A549 (cell line): ENCODE results near the gene ASTL. TPM values are rescaled to one million over a fixed set of nuclear protein-coding genes. Genes with fewer than 3 reads are reported as not detected.

Experiments used
- ATAC-seq, 2 experiments: fragments of 200-7000 bp in 1 of 2; fragments of >200 bp in 1 of 2; cut with Nextera tagmentation in 1 of 2; cut with Tn5 transposase in 1 of 2; 3 replicates each; pipeline versions ENCODE4 v1.8.0 to v1.9.1; 2018 to 2020; ENCODE audit warnings: mild to moderate bottlenecking in 1 of 2, moderate library complexity in 1 of 2
- CTCF ChIA-PET: fragments of 300-600 bp; sonication (Branson Sonifier 250); formaldehyde crosslinking; extraction: SDS; loops from one replicate; lab custom pipeline; 2021; ENCODE audit warnings: antibody characterized with exemption, inconsistent platforms; lab: Yijun Ruan, JAX
- POLR2A ChIA-PET: fragments of 350-600 bp; formaldehyde crosslinking; extraction: SDS; loops from one replicate; lab custom pipeline; 2021; ENCODE audit warnings: antibody characterized with exemption, inconsistent platforms; lab: Yijun Ruan, JAX
- DNase-seq, 2 experiments: peaks; one replicate each; pipeline versions ENCODE4 v3.0.0 to v3.0.0-alpha.2; 2011 to 2016; ENCODE audit warnings: low read depth in 1 of 2, low spot score in 1 of 2
- FAIRE-seq: peaks from 2 replicates; lab custom pipeline; 2011; peaks lifted over from hg19 to GRCh38; lab: Jason Lieb, UNC
- H3K27ac ChIP-seq, 2 experiments: fragments of >200 bp; sonication (Bioruptor Twin); formaldehyde crosslinking; 3 replicates each; pipeline ENCODE4 v1.5.1; 2016 to 2017
- H3K4me1 ChIP-seq: fragments of >200 bp; sonication (Bioruptor Twin); formaldehyde crosslinking; 3 replicates; pipeline ENCODE4 v1.6.1; 2016
- H3K4me2 ChIP-seq: fragments of >200 bp; sonication (Bioruptor Twin); formaldehyde crosslinking; 3 replicates; pipeline ENCODE4 v1.6.1; 2016
- H3K4me3 ChIP-seq: fragments of >200 bp; sonication (Bioruptor Twin); formaldehyde crosslinking; 3 replicates; pipeline ENCODE4 v1.5.1; 2016
- H3K9me3 ChIP-seq: fragments of >200 bp; sonication (Bioruptor Twin); formaldehyde crosslinking; 3 replicates; pipeline ENCODE4 v1.6.1; 2016
- CBX2 ChIP-seq: fragments of 200-600 bp; sonication (generic); IDR thresholded peaks from 2 replicates; pipeline ENCODE4 v1.6.1; 2016; ENCODE audit warnings: low read depth, mild to moderate bottlenecking, borderline replicate concordance
- CEBPB ChIP-seq, 2 experiments: fragments of >200 bp in 1 of 2; sonication (Bioruptor Twin) in 1 of 2; formaldehyde crosslinking in 1 of 2; IDR thresholded peaks; 2 replicates each; pipeline ENCODE4 v1.6.1; 2012 to 2016
- CHD2 ChIP-seq: fragments of 150-350 bp; IDR thresholded peaks from 2 replicates; pipeline ENCODE4 v1.6.1; 2014; ENCODE audit warnings: low read length; ENCODE audit not compliant: partially characterized antibody
- CTCF ChIP-seq: fragments of >200 bp; sonication (Bioruptor Twin); formaldehyde crosslinking; IDR thresholded peaks from 3 replicates; pipeline ENCODE4 v1.5.1; 2016
- ELK1 ChIP-seq: fragments of 150-350 bp; IDR thresholded peaks from 2 replicates; pipeline ENCODE4 v1.6.1; 2014; ENCODE audit warnings: low read depth, mild to moderate bottlenecking, low read length
- EP300 ChIP-seq, 2 experiments: fragments of >200 bp; sonication (Bioruptor Twin); formaldehyde crosslinking; IDR thresholded peaks; 2 replicates in 1 of 2; 3 replicates in 1 of 2; pipeline ENCODE4 v1.6.1; 2016 to 2017
- FOSB ChIP-seq: fragments of 250-450 bp; sonication (Bioruptor Pico); IDR thresholded peaks from 2 replicates; pipeline ENCODE4 v1.5.0; 2020; ENCODE audit warnings: mild to moderate bottlenecking, moderate library complexity
- HES2 ChIP-seq: fragments of >200 bp; sonication (Bioruptor Twin); formaldehyde crosslinking; IDR thresholded peaks from 2 replicates; pipeline ENCODE4 v1.6.1; 2016
- MAZ ChIP-seq: fragments of 150-350 bp; IDR thresholded peaks from 2 replicates; pipeline ENCODE4 v1.6.1; 2014; ENCODE audit warnings: antibody characterized with exemption, low read depth, low read length, borderline replicate concordance
- PBX3 ChIP-seq: IDR thresholded peaks from 2 replicates; pipeline ENCODE4 v1.6.1; 2012
- RAD21 ChIP-seq, 2 experiments: fragments of >200 bp in 1 of 2; sonication (Bioruptor Twin) in 1 of 2; formaldehyde crosslinking in 1 of 2; IDR thresholded peaks in 1 of 2; conservative IDR thresholded peaks in 1 of 2; 2 replicates in 1 of 2; 3 replicates in 1 of 2; pipeline ENCODE4 v1.6.1; 2012 to 2018; ENCODE audit warnings: inconsistent platforms in 1 of 2
- SREBF2 ChIP-seq: fragments of 450-650 bp; IDR thresholded peaks from 2 replicates; pipeline ENCODE4 v1.6.1; 2014; ENCODE audit warnings: mild to moderate bottlenecking, moderate library complexity
- ZC3H11A ChIP-seq: fragments of 450-650 bp; IDR thresholded peaks from 2 replicates; pipeline ENCODE4 v1.6.1; 2014; ENCODE audit warnings: antibody characterized with exemption, mild to moderate bottlenecking
- ZNF302 ChIP-seq: fragments of 250-450 bp; sonication (Bioruptor Pico); IDR thresholded peaks from 2 replicates; pipeline ENCODE4 v1.9.0; 2021; ENCODE audit warnings: inconsistent platforms, mild to moderate bottlenecking, moderate library complexity
- ZSCAN20 ChIP-seq: fragments of 250-450 bp; sonication (Bioruptor Pico); IDR thresholded peaks from 2 replicates; pipeline ENCODE4 v1.8.0; 2022; ENCODE audit warnings: mild to moderate bottlenecking, moderate library complexity
- WGBS: methylation state at CpG from one replicate; pipeline ENCODE4 v1.1.6; 2017; ENCODE audit errors: missing lambda C conversion rate; 5-methylcytosine and 5-hydroxymethylcytosine counted together
- polyA plus RNA-seq, 4 experiments: library from polyadenylated mRNA; depleted of rRNA in 3 of 4; stranded (reverse); fragments of >200 nt; fragmentation: RNase III in 1 of 4; extraction: RNeasy Plus Mini Kit Qiagen cat#74134 plus additional on column Dnase treatment in 1 of 4; gene quantifications; 2 replicates in 3 of 4; 3 replicates in 1 of 4; pipeline ENCODE4 v1.2.3, GENCODE V29; 2011 to 2017

The ASTL gene
- polyA plus RNA-seq, 2 of the 4 experiments (the other 2 are of a cell fraction) = not detected

GRCh38 chr2:96114546-96114902 is 23.8 kb downstream of the ASTL start (continued):
- TF ChIP-seq ELK1 (no peak), ZSCAN20 (no peak), RAD21 (conservative IDR thresholded peaks at IDR 0.05 in 1 of 2, IDR thresholded peaks at IDR 0.05 in 1 of 2) (no peak), CBX2 (no peak)

- Histone ChIP-seq H3K4me3 (no peak overlapping the region), H3K4me1 (peaks cover 4% of the 10 kb centered on the region; the same call in 2 of the 3 replicates), H3K9me3 (no peaks in the 10 kb centered on the region), H3K27ac (no peak overlapping the region), H3K4me2 (no peak overlapping the region)
- TF ChIP-seq PBX3 (no peak), MAZ (no peak), ZC3H11A (no peak), FOSB (CRISPR knock-in tag) (no peak)
- 79% methylated on average over 17 of the region's 17 CpGs for WGBS
- DNase-seq (no peak), FAIRE-seq (no peak), ATAC-seq (no peak)
- ChIA-PET CTCF (interaction anchor here (1.4 to 9.6 kb wide), 2 partner anchors 12 to 92 kb away, joined by 3 to 126 read pairs; no protein-coding TSS in a partner anchor), POLR2A (no interaction called here)
These were observed 24.4 kb downstream of the ASTL start for GRCh38 chr2:96113951-96114350.

GRCh38 chr2:96113367-96113677 is 25.0 kb downstream of the ASTL start:
- Histone ChIP-seq H3K9me3 (no peaks in the 10 kb centered on the region), H3K27ac (no peak overlapping the region), H3K4me3 (no peak overlapping the region), H3K4me2 (no peak overlapping the region), H3K4me1 (peaks cover 4% of the 10 kb centered on the region; the same call in 2 of the 3 replicates)
- TF ChIP-seq CTCF (0 out of 3 replicates have a peak, but pooled peaks have one; percentile 7), HES2 (no peak)
- CTCF ChIA-PET = interaction anchor here (1.4 to 9.6 kb wide), 2 partner anchors 12 to 92 kb away, joined by 3 to 126 read pairs; no protein-coding TSS in a partner anchor
- FAIRE-seq (no peak), DNase-seq (no peak), ATAC-seq (no peak)
- 33% methylated on average over 1 of the region's 7 CpGs for WGBS
- POLR2A ChIA-PET = no interaction called here

GRCh38 chr2:96112501-96113366 is 25.6 kb downstream of the ASTL start:
- TF ChIP-seq SREBF2 = no peak
- TF ChIP-seq ZNF302 (CRISPR knock-in tag) = no peak
- no peak for TF ChIP-seq CHD2
- TF ChIP-seq EP300 (IDR thresholded peaks at IDR 0.05) = no peak
- 0 out of 4 replicates have a peak, but pooled peaks of 1 of the 2 experiments have one; percentile 20 for TF ChIP-seq CEBPB (IDR thresholded peaks at IDR 0.05)
- DNase-seq = no peak
- H3K4me1 ChIP-seq = peaks cover 4% of the 10 kb centered on the region; the same call in 2 of the 3 replicates
- H3K27ac ChIP-seq = no peak overlapping the region
- no peaks in the 10 kb centered on the region for H3K9me3 ChIP-seq
- CTCF ChIA-PET = interaction anchor here (1.4 to 9.6 kb wide), 3 partner anchors 11 to 93 kb away, joined by 3 to 126 read pairs (median 12); no protein-coding TSS in a partner anchor
- no peak overlapping the region for H3K4me3 ChIP-seq
- no peak for FAIRE-seq
- H3K4me2 ChIP-seq = no peak overlapping the region
- POLR2A ChIA-PET = no interaction called here
- WGBS = 73% methylated on average over 8 of the region's 9 CpGs
- no peak for ATAC-seq
